Loucy (cell line): Measurements from ENCODE around the gene MAN2A2.
"Not testable (repeated sequence)": the region's sequence is repeated elsewhere in the genome, so short reads cannot be mapped to it uniquely, and the experiment has no call there.

Source experiments
- H2AFZ ChIP-seq: fragments of 200-600 bp; sonication (generic); 2 replicates; pipeline ENCODE4 v1.6.0; 2016; ENCODE audit warnings: antibody characterized with exemption, mild to moderate bottlenecking, low read length, moderate library complexity
- H3F3A ChIP-seq: fragments of 200-600 bp; 2 replicates; pipeline ENCODE4 v1.6.0; 2016; ENCODE audit warnings: antibody characterized with exemption, low read depth, mild to moderate bottlenecking
- H3K27me3 ChIP-seq: fragments of 200-600 bp; sonication (generic); 2 replicates; pipeline ENCODE4 v1.6.1; 2014; ENCODE audit warnings: low read length, mild to moderate bottlenecking; ENCODE audit not compliant: insufficient read depth, poor library complexity, severe bottlenecking
- H3K36me3 ChIP-seq: fragments of 200-600 bp; sonication (generic); 2 replicates; pipeline ENCODE4 v1.6.1; 2016; ENCODE audit warnings: low read length; ENCODE audit not compliant: insufficient read depth
- H3K4me1 ChIP-seq: fragments of 200-600 bp; sonication (generic); 2 replicates; pipeline ENCODE4 v1.5.1; 2014; ENCODE audit warnings: low read length, mild to moderate bottlenecking; ENCODE audit not compliant: insufficient read depth, poor library complexity, severe bottlenecking
- H3K4me2 ChIP-seq: fragments of 200-600 bp; sonication (generic); 2 replicates; pipeline ENCODE4 v1.6.0; 2014; ENCODE audit warnings: antibody characterized with exemption, low read length, low read depth, mild to moderate bottlenecking; ENCODE audit not compliant: poor library complexity, severe bottlenecking
- H3K4me3 ChIP-seq: fragments of 200-600 bp; sonication (generic); 2 replicates; pipeline ENCODE4 v1.5.1; 2014; ENCODE audit warnings: low read length, mild to moderate bottlenecking, mixed read lengths; ENCODE audit not compliant: poor library complexity, severe bottlenecking
- H3K79me2 ChIP-seq: fragments of 200-600 bp; sonication (generic); 2 replicates; pipeline ENCODE4 v1.6.1; 2014; ENCODE audit warnings: low read length; ENCODE audit not compliant: insufficient read depth
- H3K9ac ChIP-seq: fragments of 200-600 bp; sonication (generic); 2 replicates; pipeline ENCODE4 v1.6.0; 2014; ENCODE audit warnings: mild to moderate bottlenecking, low read depth, low read length, moderate library complexity; ENCODE audit not compliant: poor library complexity, severe bottlenecking
- H3K9me2 ChIP-seq: fragments of 200-600 bp; sonication (generic); replicated peaks from 2 replicates; pipeline ENCODE4 v1.6.1; 2016; ENCODE audit warnings: low read depth, low read length, mixed read lengths
- H3K9me3 ChIP-seq: fragments of 200-600 bp; sonication (generic); 2 replicates; pipeline ENCODE4 v1.6.1; 2014; ENCODE audit warnings: mild to moderate bottlenecking, antibody characterized with exemption, low read length, low read depth; ENCODE audit not compliant: insufficient read depth
- H4K20me1 ChIP-seq: fragments of 200-600 bp; sonication (generic); 2 replicates; pipeline ENCODE4 v1.6.0; 2014; ENCODE audit warnings: antibody characterized with exemption, low read length, mild to moderate bottlenecking; ENCODE audit not compliant: insufficient read depth, poor library complexity, severe bottlenecking
- EZH2phosphoT487 ChIP-seq: fragments of 200-600 bp; IDR thresholded peaks from 2 replicates; pipeline ENCODE4 v1.6.1; 2018; ENCODE audit warnings: antibody characterized with exemption, mild to moderate bottlenecking, moderate library complexity, borderline replicate concordance
- TF ChIP-seq, protein P1 (sequence below): fragments of 200-600 bp; sonication (generic); conservative IDR thresholded peaks from 2 replicates; pipeline ENCODE4 v1.5.1; 2014; ENCODE audit warnings: mild to moderate bottlenecking, antibody characterized with exemption, low read length

Gene MAN2A2

DNA sequence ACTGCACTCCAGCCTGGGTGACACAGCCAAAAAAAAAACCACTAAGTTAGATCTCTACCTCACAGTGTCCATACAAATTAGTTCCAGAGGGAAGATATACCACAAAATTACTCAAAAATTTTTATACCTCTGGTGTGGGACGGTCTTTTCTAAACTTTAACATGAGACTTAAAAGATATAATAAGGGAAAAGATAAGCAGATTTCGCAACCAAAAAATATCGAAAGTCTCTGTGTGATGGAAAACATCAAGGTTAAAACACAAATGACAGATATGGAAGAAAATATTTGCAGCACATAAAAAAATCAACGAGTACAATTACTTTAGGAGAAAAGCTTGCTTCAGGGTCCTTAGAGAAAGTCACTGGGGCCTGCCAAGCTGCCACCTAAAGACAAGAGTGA is 18.8 kb downstream of the MAN2A2 start:
- no peaks in the 10 kb centered on the region for H4K20me1 ChIP-seq
- H3K79me2 ChIP-seq, result no peaks in the 10 kb centered on the region

DNA sequence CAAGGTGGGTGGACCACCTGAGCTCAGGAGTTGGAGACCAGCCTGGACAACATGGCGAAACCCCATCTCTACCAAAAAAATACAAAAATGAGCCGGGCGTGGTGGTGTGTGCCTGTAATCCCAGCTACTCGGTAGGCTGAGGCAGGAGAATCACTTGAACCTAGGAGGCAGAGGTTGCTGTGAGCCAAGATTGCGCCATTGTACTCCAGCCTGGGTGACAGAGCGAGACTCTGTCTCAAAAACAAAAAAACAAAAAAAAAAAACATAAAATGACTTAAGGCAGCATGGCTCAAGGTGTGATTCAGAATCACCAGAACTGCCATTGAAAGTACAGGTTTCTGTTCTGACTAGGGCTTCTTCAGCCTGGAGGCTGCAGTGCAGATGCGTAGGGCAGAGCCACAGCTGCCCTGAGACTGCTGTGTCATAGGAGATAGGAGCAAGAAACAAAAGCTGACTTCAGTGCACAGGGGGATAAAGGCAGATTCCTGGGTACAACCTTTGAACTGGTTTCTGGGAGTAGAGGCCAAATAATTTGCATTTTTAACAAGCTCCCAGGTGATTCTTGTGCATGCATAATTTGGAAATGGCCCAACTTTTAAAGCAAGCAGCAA is 19.7 kb downstream of the MAN2A2 start:
- H3K4me1 ChIP-seq, H4K20me1 ChIP-seq, H3K9me2 ChIP-seq, H3K4me2 ChIP-seq, H3K27me3 ChIP-seq, H3K79me2 ChIP-seq, H3F3A ChIP-seq, H2AFZ ChIP-seq, H3K9me3 ChIP-seq, H3K9ac ChIP-seq, H3K36me3 ChIP-seq, H3K4me3 ChIP-seq: not testable (repeated sequence)

More for the DNA sequence above, 18.8 kb downstream of the MAN2A2 start:
- Histone ChIP-seq H3K9me2 (no peaks in the 10 kb centered on the region), H3K36me3 (peaks cover 4% of the 10 kb centered on the region; the same call in 1 of the 2 replicates), H3K9me3 (no peaks in the 10 kb centered on the region), H3K9ac (no peak overlapping the region), H3K27me3 (no peaks in the 10 kb centered on the region), H3K4me3 (no peak overlapping the region), H3F3A (no peaks in the 10 kb centered on the region), H3K4me2 (no peak overlapping the region), H2AFZ (no peak overlapping the region), H3K4me1 (no peaks in the 10 kb centered on the region)
- TF ChIP-seq, protein P1, sequence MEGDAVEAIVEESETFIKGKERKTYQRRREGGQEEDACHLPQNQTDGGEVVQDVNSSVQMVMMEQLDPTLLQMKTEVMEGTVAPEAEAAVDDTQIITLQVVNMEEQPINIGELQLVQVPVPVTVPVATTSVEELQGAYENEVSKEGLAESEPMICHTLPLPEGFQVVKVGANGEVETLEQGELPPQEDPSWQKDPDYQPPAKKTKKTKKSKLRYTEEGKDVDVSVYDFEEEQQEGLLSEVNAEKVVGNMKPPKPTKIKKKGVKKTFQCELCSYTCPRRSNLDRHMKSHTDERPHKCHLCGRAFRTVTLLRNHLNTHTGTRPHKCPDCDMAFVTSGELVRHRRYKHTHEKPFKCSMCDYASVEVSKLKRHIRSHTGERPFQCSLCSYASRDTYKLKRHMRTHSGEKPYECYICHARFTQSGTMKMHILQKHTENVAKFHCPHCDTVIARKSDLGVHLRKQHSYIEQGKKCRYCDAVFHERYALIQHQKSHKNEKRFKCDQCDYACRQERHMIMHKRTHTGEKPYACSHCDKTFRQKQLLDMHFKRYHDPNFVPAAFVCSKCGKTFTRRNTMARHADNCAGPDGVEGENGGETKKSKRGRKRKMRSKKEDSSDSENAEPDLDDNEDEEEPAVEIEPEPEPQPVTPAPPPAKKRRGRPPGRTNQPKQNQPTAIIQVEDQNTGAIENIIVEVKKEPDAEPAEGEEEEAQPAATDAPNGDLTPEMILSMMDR, result no peak
- no peak for TF ChIP-seq EZH2phosphoT487

DNA sequence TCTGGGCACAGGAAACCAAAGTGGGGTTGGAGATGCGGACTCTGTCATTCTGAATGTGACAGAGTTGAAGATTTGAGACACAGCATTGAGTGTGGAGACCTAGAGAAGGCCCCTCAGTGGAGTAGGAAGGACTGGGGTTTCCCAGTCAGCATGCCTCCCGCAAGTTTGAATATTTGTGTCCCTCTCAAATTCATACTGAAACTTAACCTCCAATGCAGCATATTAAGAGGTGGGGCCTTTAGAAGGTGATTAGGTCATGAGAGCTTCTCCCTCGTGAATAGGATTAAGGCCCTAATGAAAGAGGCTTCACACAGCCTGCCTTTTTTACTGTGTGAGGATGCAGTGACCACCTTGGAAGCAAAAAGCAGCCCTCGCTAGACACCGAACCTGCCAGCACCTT is 21.3 kb downstream of the MAN2A2 start:
- H3K4me2 ChIP-seq, result no peak overlapping the region
- no peaks in the 10 kb centered on the region for H3K9me2 ChIP-seq
- no peaks in the 10 kb centered on the region for H4K20me1 ChIP-seq
- H3K36me3 ChIP-seq, result no peaks in the 10 kb centered on the region; the same call in 1 of the 2 replicates
- no peaks in the 10 kb centered on the region for H3F3A ChIP-seq
- H3K79me2 ChIP-seq, result peaks cover 8% of the 10 kb centered on the region; the same call in 1 of the 2 replicates
- H3K27me3 ChIP-seq, result no peaks in the 10 kb centered on the region
- TF ChIP-seq EZH2phosphoT487, result no peak
- TF ChIP-seq, protein P1, result no peak
- no peak overlapping the region for H2AFZ ChIP-seq
- H3K9ac ChIP-seq, result no peak overlapping the region
- H3K9me3 ChIP-seq, result no peaks in the 10 kb centered on the region
- no peak overlapping the region for H3K4me3 ChIP-seq
- H3K4me1 ChIP-seq, result peaks cover 3% of the 10 kb centered on the region

DNA sequence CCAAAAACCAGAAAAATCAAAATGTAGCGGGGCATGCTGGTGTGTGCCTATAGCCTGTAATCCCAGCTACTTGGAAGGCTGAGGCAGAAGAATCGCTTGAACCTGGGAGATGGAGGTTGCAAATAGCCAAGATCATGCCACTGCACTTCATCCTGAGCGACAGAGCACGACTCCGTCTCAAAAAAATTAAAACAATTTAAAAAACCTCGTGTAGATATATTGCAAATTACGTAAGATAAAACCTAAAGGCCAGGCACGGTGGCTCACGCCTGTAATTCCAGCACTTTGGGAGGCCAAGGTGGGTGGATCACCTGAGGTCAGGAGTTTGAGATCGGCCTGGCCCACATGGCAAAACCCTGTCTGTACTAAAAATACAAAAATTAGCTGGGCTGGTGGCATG is 23.7 kb downstream of the MAN2A2 start:
- H3K27me3 ChIP-seq, result not testable (repeated sequence)
- H3K79me2 ChIP-seq, result peaks cover 19% of the 10 kb centered on the region; the same call in 1 of the 2 replicates

DNA sequence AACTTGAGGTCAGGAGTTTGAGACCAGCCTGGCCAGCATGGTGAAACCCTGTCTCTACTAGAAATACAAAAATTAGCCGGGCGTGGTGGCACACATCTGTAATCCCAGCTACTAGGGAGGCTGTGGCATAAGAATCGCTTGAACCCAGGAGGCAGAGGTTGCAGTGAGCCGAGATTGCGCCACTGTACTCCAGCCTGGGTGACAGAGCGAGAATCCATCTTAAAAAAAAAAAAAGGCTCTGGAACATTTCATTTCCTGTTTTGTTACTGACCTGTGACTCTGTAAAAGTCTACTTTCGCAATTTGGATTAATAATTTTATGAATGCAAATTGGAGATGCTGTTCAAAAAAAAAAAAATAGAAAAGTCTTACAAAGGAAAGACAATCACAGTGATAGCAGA is 25.0 kb downstream of the MAN2A2 start:
- H3K27me3 ChIP-seq, result not testable (repeated sequence)

More for the DNA sequence above, 23.7 kb downstream of the MAN2A2 start:
- H3K4me3 ChIP-seq, H2AFZ ChIP-seq, H4K20me1 ChIP-seq, H3K4me2 ChIP-seq, H3K36me3 ChIP-seq, H3K9ac ChIP-seq, H3K9me3 ChIP-seq, H3F3A ChIP-seq, H3K9me2 ChIP-seq: not testable (repeated sequence)
- peaks cover 18% of the 10 kb centered on the region for H3K4me1 ChIP-seq

More for the DNA sequence above, 25.0 kb downstream of the MAN2A2 start:
- not testable (repeated sequence) for H2AFZ ChIP-seq, H3K4me3 ChIP-seq, H3K9me3 ChIP-seq, H3F3A ChIP-seq, H3K4me2 ChIP-seq, H3K9ac ChIP-seq, H3K9me2 ChIP-seq, H3K36me3 ChIP-seq, H4K20me1 ChIP-seq
- Histone ChIP-seq H3K79me2 (peaks cover 19% of the 10 kb centered on the region; the same call in 1 of the 2 replicates), H3K4me1 (peaks cover 21% of the 10 kb centered on the region)
